Measurements from ENCODE around the gene YIF1A.
A peak's percentile ranks its signal among the peaks of the same experiment; 100 is the strongest.

GRCh38 chr11:66291706-66292542 lies 3.0 kb upstream of the YIF1A start, which contains the start of gene TMEM151A:
- TF ChIP-seq CTCF (IDR thresholded peaks at IDR 0.05) (no peak), POLR2A (IDR thresholded peaks at IDR 0.05) (peak in 1 of 2 donors; percentile 26)

Measured in adrenal gland (tissue), 5 donors.